GM12801 (cell line): ENCODE data around the gene XYLB.

Source experiments
- CTCF ChIP-seq: IDR thresholded peaks from one replicate; pipeline ENCODE4 v1.5.1; 2011; ENCODE audit warnings: control low read depth; ENCODE audit not compliant: insufficient read length; ENCODE audit errors: extremely low read depth

Gene XYLB

GRCh38 chr3:38345879-38346586 is 552 bp upstream of the XYLB start:
- no peak for TF ChIP-seq CTCF

- no peak for TF ChIP-seq CTCF
These were observed 1.0 kb downstream of the XYLB start for GRCh38 chr3:38347421-38348200.

GRCh38 chr3:38348903-38349302 is 2.3 kb downstream of the XYLB start:
- TF ChIP-seq CTCF: no peak

- no peak for TF ChIP-seq CTCF
These were observed 3.2 kb downstream of the XYLB start for GRCh38 chr3:38349684-38350359.

- TF ChIP-seq CTCF: no peak
These were observed 6.6 kb downstream of the XYLB start for GRCh38 chr3:38353151-38353550.

- no peak for TF ChIP-seq CTCF
These were observed 8.2 kb downstream of the XYLB start for GRCh38 chr3:38354588-38355330.

GRCh38 chr3:38359038-38359437 is 12.5 kb downstream of the XYLB start:
- no peak for TF ChIP-seq CTCF
